HPDE6-E6E7 (cell line): ENCODE results near the gene SGCA.

ENCODE experiments used
- DNase-seq: peaks from one replicate; pipeline ENCODE4 v3.0.0; 2011; ENCODE audit warnings: missing footprints; ENCODE audit errors: extremely low spot score

SGCA gene

DNA sequence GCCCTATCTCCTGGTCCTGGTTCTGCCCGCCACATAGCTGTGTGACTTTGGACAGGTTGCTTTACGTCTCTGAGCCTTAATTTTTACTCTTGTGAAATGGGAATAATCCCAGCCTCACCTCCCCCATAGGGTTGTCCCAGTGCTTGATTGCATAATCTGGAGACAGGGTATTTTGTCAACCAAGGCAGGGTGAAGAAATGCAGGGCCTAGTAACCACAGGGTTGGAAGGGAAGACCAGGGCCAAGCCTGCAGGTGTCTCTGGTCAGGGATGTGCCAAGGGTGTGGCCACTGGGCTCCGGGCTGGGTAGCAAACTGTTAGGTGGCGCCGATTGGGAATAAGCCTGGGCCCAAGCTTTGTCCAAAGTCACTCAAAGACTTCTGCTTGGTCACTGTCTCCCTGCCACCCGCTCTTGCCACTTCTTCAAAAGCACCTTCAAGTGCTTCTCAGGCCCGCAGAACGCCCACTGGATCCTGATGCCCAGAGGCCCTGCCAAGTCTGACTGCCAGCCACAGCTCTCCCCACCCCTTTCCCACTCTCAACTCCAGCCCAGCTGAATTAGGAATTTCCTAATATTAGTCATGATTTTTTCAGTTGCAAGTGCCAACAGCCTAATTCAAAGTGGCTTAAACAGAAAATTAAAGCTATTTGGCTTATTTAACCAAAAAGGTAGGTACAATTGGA is 56.2 kb downstream of the SGCA start:
- peak; percentile 79 for DNase-seq

DNA sequence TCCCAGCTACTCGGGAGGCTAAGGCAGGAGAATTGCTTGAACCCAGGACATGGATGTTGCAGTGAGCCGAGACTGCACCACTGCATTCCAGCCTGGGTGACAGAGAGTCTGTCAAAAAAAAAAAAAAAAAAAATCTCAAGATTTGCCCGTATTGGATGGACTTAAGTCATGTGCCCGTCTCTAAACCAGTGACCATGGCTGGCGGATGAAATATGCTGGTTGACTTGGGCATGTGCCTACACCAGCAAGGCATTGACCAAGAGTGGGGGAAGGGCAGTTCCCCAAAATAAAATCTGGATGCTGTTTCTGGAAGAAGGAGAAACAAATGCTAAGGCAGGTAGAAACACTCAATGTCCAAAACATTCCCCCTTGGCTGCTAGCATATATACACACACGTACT is 57.1 kb downstream of the SGCA start:
- no peak for DNase-seq
